A549 (cell line): ENCODE data around the gene STAP1. TPM values are rescaled to one million over a fixed set of nuclear protein-coding genes. Genes with fewer than 3 reads are reported as not detected.
A peak's percentile ranks its signal among the peaks of the same experiment; 100 is the strongest.

Experiments used
- BHLHE40 ChIP-seq: IDR thresholded peaks from 2 replicates; pipeline ENCODE4 v1.6.1; 2012; ENCODE audit warnings: low read depth, low read length, inconsistent platforms
- EHF ChIP-seq: fragments of 250-450 bp; sonication (Bioruptor Pico); IDR thresholded peaks from 2 replicates; pipeline ENCODE4 v1.5.0; 2020; ENCODE audit warnings: mild to moderate bottlenecking
- EP300 ChIP-seq, 2 experiments: fragments of >200 bp; sonication (Bioruptor Twin); formaldehyde crosslinking; IDR thresholded peaks; 2 replicates in 1 of 2; 3 replicates in 1 of 2; pipeline ENCODE4 v1.6.1; 2016 to 2017
- HEYL ChIP-seq: fragments of 250-450 bp; sonication (Bioruptor Pico); IDR thresholded peaks from 2 replicates; pipeline ENCODE4 v1.8.0; 2021; ENCODE audit warnings: mild to moderate bottlenecking, moderate library complexity
- HOXA7 ChIP-seq: fragments of 250-450 bp; sonication (Bioruptor Pico); IDR thresholded peaks from 2 replicates; pipeline ENCODE4 v1.5.0; 2020; ENCODE audit warnings: mild to moderate bottlenecking, moderate library complexity
- HOXB13 ChIP-seq: fragments of 250-450 bp; sonication (Bioruptor Pico); IDR thresholded peaks from 2 replicates; pipeline ENCODE4 v1.5.0; 2020; ENCODE audit warnings: low read depth, mild to moderate bottlenecking, moderate library complexity
- HOXB5 ChIP-seq: fragments of 250-450 bp; sonication (Bioruptor Pico); IDR thresholded peaks from 2 replicates; pipeline ENCODE4 v1.5.0; 2020; ENCODE audit warnings: mild to moderate bottlenecking, moderate library complexity
- JUN ChIP-seq, 2 experiments: fragments of >200 bp; sonication (Bioruptor Twin); formaldehyde crosslinking; IDR thresholded peaks; 2 replicates in 1 of 2; 3 replicates in 1 of 2; pipeline ENCODE4 v1.6.1; 2016 to 2017
- JUNB ChIP-seq: fragments of >200 bp; sonication (Bioruptor Twin); formaldehyde crosslinking; IDR thresholded peaks from 2 replicates; pipeline ENCODE4 v1.6.1; 2016
- MAFK ChIP-seq: fragments of 450-650 bp; IDR thresholded peaks from 2 replicates; pipeline ENCODE4 v1.6.1; 2014; ENCODE audit not compliant: partially characterized antibody
- NFE2L2 ChIP-seq: fragments of 150-350 bp; conservative IDR thresholded peaks from 2 replicates; pipeline ENCODE4 v1.6.1; 2014; ENCODE audit warnings: low read length
- PHF8 ChIP-seq: fragments of 200-600 bp; sonication (generic); IDR thresholded peaks from 2 replicates; pipeline ENCODE4 v1.6.1; 2016; ENCODE audit warnings: low read depth, mild to moderate bottlenecking, antibody characterized with exemption, moderate library complexity, borderline replicate concordance
- POLR2AphosphoS2 ChIP-seq: conservative IDR thresholded peaks from 2 replicates; pipeline ENCODE4 v1.6.1; 2012; ENCODE audit warnings: low read length, improper control_type of control experiment, inconsistent platforms
- RAD21 ChIP-seq, 2 experiments: fragments of >200 bp in 1 of 2; sonication (Bioruptor Twin) in 1 of 2; formaldehyde crosslinking in 1 of 2; IDR thresholded peaks in 1 of 2; conservative IDR thresholded peaks in 1 of 2; 2 replicates in 1 of 2; 3 replicates in 1 of 2; pipeline ENCODE4 v1.6.1; 2012 to 2018; ENCODE audit warnings: inconsistent platforms in 1 of 2
- RCOR1 ChIP-seq: fragments of 150-350 bp; IDR thresholded peaks from 2 replicates; pipeline ENCODE4 v1.6.1; 2014; ENCODE audit warnings: antibody characterized with exemption, low read length, low read depth
- REST ChIP-seq: fragments of 200-600 bp; sonication (generic); IDR thresholded peaks from 2 replicates; pipeline ENCODE4 v1.6.1; 2016; ENCODE audit warnings: antibody characterized with exemption, mild to moderate bottlenecking, moderate library complexity
- RNF2 ChIP-seq: fragments of 200-600 bp; sonication (generic); IDR thresholded peaks from 2 replicates; pipeline ENCODE4 v1.6.1; 2016; ENCODE audit warnings: low read depth, mild to moderate bottlenecking, antibody characterized with exemption, moderate library complexity, borderline replicate concordance
- ZFP36 ChIP-seq: fragments of 450-650 bp; IDR thresholded peaks from 2 replicates; pipeline ENCODE4 v1.6.1; 2014; ENCODE audit warnings: borderline replicate concordance; ENCODE audit not compliant: partially characterized antibody
- polyA plus RNA-seq, 4 experiments: library from polyadenylated mRNA; depleted of rRNA in 3 of 4; stranded (reverse); fragments of >200 nt; fragmentation: RNase III in 1 of 4; extraction: RNeasy Plus Mini Kit Qiagen cat#74134 plus additional on column Dnase treatment in 1 of 4; gene quantifications; 2 replicates in 3 of 4; 3 replicates in 1 of 4; pipeline ENCODE4 v1.2.3, GENCODE V29; 2011 to 2017
- TF ChIP-seq, protein P1 (sequence below): IDR thresholded peaks from 2 replicates; pipeline ENCODE4 v1.6.1; 2012
- TF ChIP-seq, protein P2 (sequence below): fragments of 150-350 bp; IDR thresholded peaks from 2 replicates; pipeline ENCODE4 v1.6.1; 2014; ENCODE audit warnings: low read depth, mild to moderate bottlenecking, low read length
- TF ChIP-seq, protein P3 (sequence below): IDR thresholded peaks from 2 replicates; pipeline ENCODE4 v1.6.1; 2012; ENCODE audit warnings: low read depth, borderline replicate concordance
- TF ChIP-seq, protein P4 (sequence below): fragments of 450-650 bp; IDR thresholded peaks from 2 replicates; pipeline ENCODE4 v1.6.1; 2014; ENCODE audit warnings: antibody characterized with exemption

The STAP1 gene
- polyA plus RNA-seq, 2 of the 4 experiments (the other 2 are of a cell fraction): not detected

GRCh38 chr4:67545199-67546003 is 13.1 kb upstream of the STAP1 start, which contains the start of gene CENPC (continued):
- TF ChIP-seq, protein P1, sequence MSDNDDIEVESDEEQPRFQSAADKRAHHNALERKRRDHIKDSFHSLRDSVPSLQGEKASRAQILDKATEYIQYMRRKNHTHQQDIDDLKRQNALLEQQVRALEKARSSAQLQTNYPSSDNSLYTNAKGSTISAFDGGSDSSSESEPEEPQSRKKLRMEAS: peak; percentile 64
- TF ChIP-seq HOXA7 (CRISPR knock-in tag): no peak
- TF ChIP-seq HOXB5 (CRISPR knock-in tag): no peak
- TF ChIP-seq EHF (CRISPR knock-in tag): no peak
- no peak for TF ChIP-seq HEYL (CRISPR knock-in tag)
- no peak for TF ChIP-seq RCOR1
- no peak for TF ChIP-seq HOXB13 (CRISPR knock-in tag)
- TF ChIP-seq REST: peak; percentile 79
- TF ChIP-seq JUN (IDR thresholded peaks at IDR 0.05): peak; percentile 33 to 59; a peak in 1 of 5 replicates
- TF ChIP-seq, protein P2, sequence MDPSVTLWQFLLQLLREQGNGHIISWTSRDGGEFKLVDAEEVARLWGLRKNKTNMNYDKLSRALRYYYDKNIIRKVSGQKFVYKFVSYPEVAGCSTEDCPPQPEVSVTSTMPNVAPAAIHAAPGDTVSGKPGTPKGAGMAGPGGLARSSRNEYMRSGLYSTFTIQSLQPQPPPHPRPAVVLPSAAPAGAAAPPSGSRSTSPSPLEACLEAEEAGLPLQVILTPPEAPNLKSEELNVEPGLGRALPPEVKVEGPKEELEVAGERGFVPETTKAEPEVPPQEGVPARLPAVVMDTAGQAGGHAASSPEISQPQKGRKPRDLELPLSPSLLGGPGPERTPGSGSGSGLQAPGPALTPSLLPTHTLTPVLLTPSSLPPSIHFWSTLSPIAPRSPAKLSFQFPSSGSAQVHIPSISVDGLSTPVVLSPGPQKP: no peak
- TF ChIP-seq POLR2AphosphoS2: no peak
- no peak for TF ChIP-seq NFE2L2
- no peak for TF ChIP-seq RAD21 (conservative IDR thresholded peaks at IDR 0.05 in 1 of 2, IDR thresholded peaks at IDR 0.05 in 1 of 2)
- TF ChIP-seq JUNB: no peak
- TF ChIP-seq MAFK: no peak
- TF ChIP-seq, protein P3, sequence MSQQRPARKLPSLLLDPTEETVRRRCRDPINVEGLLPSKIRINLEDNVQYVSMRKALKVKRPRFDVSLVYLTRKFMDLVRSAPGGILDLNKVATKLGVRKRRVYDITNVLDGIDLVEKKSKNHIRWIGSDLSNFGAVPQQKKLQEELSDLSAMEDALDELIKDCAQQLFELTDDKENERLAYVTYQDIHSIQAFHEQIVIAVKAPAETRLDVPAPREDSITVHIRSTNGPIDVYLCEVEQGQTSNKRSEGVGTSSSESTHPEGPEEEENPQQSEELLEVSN: no peak
- TF ChIP-seq BHLHE40: no peak
- TF ChIP-seq ZFP36: no peak
- TF ChIP-seq, protein P4, sequence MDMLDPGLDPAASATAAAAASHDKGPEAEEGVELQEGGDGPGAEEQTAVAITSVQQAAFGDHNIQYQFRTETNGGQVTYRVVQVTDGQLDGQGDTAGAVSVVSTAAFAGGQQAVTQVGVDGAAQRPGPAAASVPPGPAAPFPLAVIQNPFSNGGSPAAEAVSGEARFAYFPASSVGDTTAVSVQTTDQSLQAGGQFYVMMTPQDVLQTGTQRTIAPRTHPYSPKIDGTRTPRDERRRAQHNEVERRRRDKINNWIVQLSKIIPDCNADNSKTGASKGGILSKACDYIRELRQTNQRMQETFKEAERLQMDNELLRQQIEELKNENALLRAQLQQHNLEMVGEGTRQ: no peak
- TF ChIP-seq EP300 (IDR thresholded peaks at IDR 0.05): no peak
- TF ChIP-seq PHF8: peak; percentile 82; the same call in 1 of the 2 replicates
- TF ChIP-seq RNF2: no peak
